Limb (tissue), 2 donors: ENCODE measurements around the gene NAV2.

Experiments
- DNase-seq, 2 donors: peaks; one replicate each; pipeline ENCODE4 v3.0.0-alpha.2; 2016; ENCODE audit errors: extremely low spot score in 2 of 2

Gene NAV2

GRCh38 chr11:19808076-19808911 is 95.7 kb downstream of the NAV2 start:
- no peak for DNase-seq

GRCh38 chr11:19810852-19811251 is 98.2 kb downstream of the NAV2 start:
- no peak for DNase-seq

- DNase-seq = no peak
Observed at GRCh38 chr11:19811380-19811779, 98.7 kb downstream of the NAV2 start.

GRCh38 chr11:19812096-19812495 is 99.5 kb downstream of the NAV2 start:
- DNase-seq = no peak

- no peak for DNase-seq
Observed at GRCh38 chr11:19812710-19813109, 100.1 kb downstream of the NAV2 start.

- DNase-seq = no peak
Observed at GRCh38 chr11:19813158-19813879, 100.7 kb downstream of the NAV2 start.

GRCh38 chr11:19814421-19814820 is 101.8 kb downstream of the NAV2 start:
- DNase-seq = no peak

- DNase-seq = no peak
Observed at GRCh38 chr11:19816040-19816439, 103.4 kb downstream of the NAV2 start.

GRCh38 chr11:19816817-19817216 is 104.2 kb downstream of the NAV2 start:
- DNase-seq = no peak

GRCh38 chr11:19817265-19817851 is 104.7 kb downstream of the NAV2 start:
- no peak for DNase-seq

GRCh38 chr11:19817870-19818269 is 105.2 kb downstream of the NAV2 start:
- no peak for DNase-seq

- no peak for DNase-seq
Observed at GRCh38 chr11:19818619-19819018, 106.0 kb downstream of the NAV2 start.

- no peak for DNase-seq
Observed at GRCh38 chr11:19819148-19819547, 106.5 kb downstream of the NAV2 start.

GRCh38 chr11:19820100-19820499 is 107.5 kb downstream of the NAV2 start:
- no peak for DNase-seq

- no peak for DNase-seq
Observed at GRCh38 chr11:19821412-19821875, 108.8 kb downstream of the NAV2 start.

- DNase-seq = no peak
Observed at GRCh38 chr11:19821993-19822392, 109.4 kb downstream of the NAV2 start.

- no peak for DNase-seq
Observed at GRCh38 chr11:19822531-19822930, 109.9 kb downstream of the NAV2 start.

- no peak for DNase-seq
Observed at GRCh38 chr11:19826606-19827005, 114.0 kb downstream of the NAV2 start.

GRCh38 chr11:19827399-19828135 is 114.9 kb downstream of the NAV2 start:
- no peak for DNase-seq

GRCh38 chr11:19828382-19829108 is 115.9 kb downstream of the NAV2 start:
- no peak for DNase-seq
